Measurements from ENCODE around the gene MERTK.
"Not testable (repeated sequence)": the region's sequence is repeated elsewhere in the genome, so short reads cannot be mapped to it uniquely, and the experiment has no call there.

The MERTK gene

DNA sequence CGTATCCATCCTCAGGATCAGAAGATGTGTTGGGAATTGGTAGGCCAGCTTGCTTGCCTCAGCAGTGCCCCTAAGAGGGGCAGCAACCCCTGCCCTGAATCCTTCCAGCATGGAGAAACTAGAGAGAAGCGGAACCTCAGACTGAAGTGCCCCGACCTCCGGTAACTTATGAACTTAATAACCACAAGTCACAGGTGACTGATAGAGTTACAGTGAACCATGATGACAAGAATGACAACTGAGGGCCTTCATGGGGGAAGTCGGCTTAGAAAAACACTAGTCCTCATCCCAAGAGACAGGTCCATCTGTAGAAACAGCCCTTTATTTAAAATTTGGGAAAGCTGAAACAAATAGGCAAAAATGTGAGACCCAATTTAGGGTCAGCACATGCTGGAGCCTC lies 114.1 kb downstream of the MERTK start:
- no peak for DNase-seq (ENCODE audit: low read depth)

- no peak for DNase-seq (ENCODE audit: low read depth)
These were observed 120.4 kb downstream of the MERTK start for GRCh38 chr2:112018846-112019245.

DNA sequence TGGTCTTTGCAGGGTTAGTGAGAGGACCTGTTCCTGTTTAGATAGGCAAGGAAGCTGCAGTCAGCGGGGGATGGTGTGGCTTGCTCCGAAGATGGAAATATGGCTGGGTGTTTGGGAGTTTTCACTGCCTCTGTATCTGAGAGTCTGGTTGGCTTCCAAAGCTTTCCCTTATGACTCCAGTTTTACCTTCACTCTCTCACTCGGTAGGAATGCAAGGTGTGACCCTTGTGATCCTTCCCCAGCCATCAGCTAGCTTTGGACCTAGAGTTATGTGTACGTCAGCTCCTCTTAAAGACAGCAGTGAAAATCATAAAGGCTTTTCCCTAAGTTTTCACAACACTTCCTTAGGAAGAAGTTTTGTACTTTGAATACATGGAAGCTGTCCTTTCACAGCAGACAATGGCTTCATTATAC lies 121.2 kb downstream of the MERTK start:
- no peak for DNase-seq (ENCODE audit: low read depth)

- no peak for DNase-seq (ENCODE audit: low read depth)
These were observed 122.2 kb downstream of the MERTK start for GRCh38 chr2:112020561-112020960.

GRCh38 chr2:112021290-112021689 lies 122.9 kb downstream of the MERTK start:
- DNase-seq (ENCODE audit: low read depth) = no peak

DNA sequence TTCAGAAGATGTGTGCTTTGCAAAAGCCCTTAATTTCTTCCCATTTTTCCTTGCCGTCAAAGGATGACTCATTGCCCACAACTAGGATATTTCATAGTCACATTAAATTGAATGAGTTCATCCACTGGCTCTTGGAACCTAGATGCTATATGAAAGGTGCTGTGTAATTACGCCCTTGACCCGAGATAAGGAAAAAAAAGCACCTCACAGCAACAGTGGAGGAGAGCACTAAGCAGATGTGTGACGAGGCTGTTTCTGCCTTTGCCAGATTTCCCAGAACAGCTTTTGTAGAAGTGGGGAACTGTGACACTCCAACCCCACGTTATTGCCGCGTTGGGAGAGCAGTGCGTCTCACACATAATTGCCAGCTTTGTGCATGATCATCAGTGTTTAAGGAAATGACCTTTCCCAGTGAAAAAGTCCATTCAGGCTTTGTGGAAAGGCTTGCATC lies 123.4 kb downstream of the MERTK start:
- no peak for DNase-seq (ENCODE audit: low read depth)

DNA sequence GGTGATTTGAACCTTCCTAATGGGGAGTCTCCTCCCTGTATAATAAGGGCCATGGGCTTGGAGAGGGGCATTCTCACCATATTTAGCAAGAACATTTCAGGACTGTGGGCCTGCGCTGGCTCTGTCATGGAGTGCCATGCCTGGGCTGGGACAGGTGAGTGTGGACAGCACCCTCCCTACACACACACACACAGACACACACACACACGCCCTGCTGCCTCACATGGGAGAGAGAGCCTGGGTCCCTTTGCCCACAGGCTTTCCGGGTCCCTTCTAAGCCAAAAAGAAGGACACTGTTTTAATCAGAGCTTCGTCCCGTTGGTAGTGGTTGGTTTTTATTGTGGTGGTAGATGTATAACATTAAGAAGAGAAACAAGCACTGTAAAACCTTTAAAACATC lies 125.3 kb downstream of the MERTK start:
- no peak for DNase-seq (ENCODE audit: low read depth)

- DNase-seq (ENCODE audit: low read depth) = no peak
These were observed 125.8 kb downstream of the MERTK start for GRCh38 chr2:112024231-112024630.

DNA sequence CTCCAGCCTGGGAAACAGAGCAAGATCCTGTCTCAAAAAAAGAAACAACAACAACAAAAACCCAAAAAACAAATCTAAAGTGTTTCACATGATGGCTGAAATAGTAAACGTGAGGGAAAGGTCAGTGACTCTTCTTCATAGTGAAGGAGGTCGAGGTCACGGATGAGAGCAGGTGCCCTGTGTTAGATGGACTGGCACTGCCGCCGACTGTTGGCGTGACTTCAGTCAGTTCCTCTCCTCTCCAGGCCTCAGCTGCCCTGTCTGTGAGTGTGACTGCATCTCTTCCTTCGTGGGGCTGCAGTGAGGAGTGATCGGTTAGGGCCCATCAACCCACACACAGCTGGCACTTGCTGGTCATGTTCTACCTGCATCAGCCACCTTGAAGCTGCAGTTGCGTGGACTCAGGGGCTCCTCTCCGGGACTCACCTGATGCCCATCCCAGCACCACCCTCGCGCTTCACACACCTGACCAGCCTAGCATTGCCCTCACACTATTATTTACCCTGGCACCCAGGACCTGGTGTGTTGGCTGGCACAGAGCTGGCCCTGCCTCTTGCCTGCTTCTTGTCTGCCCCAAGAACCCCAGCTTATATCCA lies 126.6 kb downstream of the MERTK start:
- no peak for DNase-seq (ENCODE audit: low read depth)

GRCh38 chr2:112026509-112026908 lies 128.1 kb downstream of the MERTK start:
- no peak for DNase-seq (ENCODE audit: low read depth)

DNA sequence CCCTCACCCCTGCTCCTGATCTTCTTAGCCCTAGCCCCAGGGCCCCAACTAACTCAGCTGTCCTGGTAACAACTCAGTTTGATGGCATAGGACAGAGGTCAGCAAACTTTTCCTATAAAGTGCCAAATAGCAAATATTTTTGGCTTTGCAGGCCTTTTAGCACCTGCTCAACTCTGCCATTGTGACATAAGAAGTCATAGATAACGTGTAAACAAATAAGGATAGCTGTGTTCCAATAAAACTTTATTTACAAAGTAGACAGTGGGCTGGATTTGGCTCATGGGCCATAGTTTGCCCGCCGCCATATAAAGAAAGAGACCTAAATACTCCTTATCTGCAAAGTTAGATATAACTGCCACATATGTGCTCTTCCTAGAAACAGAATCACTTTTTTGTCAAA lies 129.4 kb downstream of the MERTK start:
- DNase-seq (ENCODE audit: low read depth) = no peak

GRCh38 chr2:112029164-112029563 lies 130.8 kb downstream of the MERTK start:
- no peak for DNase-seq (ENCODE audit: low read depth)

GRCh38 chr2:112031473-112032223 lies 133.2 kb downstream of the MERTK start:
- no peak for DNase-seq (ENCODE audit: low read depth)

- no peak for DNase-seq (ENCODE audit: low read depth)
These were observed 133.8 kb downstream of the MERTK start for GRCh38 chr2:112032224-112032586.

DNA sequence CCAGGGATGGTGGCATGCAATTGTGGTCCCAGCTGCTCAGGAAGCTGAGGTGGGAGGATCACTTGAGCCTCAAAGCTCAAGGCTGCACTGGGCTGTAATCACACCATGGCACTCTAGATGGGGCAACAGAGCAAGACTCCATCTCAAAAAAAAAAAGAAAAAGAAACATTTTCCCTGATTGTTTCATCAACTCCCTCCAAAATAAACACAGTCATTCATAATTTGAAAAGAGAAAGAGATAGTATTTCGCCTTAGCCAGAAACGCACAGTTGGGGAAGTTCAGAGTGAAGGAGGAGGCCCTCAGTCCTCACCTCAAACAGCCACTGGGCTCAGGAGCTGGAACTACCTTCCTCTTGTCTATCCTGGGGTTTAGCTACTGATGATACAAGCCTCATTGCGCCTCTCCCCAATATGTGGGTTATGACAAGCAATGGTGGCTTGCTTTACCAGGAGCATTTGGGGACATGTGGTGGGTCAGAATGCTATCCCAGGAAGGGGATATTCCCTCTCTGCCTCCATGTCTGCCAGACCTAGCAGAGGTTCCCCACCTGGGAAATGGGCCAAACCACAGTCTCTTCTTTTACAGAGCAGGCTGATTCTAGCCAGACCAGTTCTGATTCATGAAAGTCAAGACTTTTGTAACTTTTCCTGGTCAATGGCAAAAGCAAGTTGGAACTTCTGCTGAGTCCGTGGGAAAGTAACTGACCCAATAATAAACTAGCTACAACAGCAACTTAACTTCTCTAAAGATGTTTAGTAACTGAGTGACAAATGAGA lies 134.5 kb downstream of the MERTK start:
- DNase-seq (ENCODE audit: low read depth) = no peak

DNA sequence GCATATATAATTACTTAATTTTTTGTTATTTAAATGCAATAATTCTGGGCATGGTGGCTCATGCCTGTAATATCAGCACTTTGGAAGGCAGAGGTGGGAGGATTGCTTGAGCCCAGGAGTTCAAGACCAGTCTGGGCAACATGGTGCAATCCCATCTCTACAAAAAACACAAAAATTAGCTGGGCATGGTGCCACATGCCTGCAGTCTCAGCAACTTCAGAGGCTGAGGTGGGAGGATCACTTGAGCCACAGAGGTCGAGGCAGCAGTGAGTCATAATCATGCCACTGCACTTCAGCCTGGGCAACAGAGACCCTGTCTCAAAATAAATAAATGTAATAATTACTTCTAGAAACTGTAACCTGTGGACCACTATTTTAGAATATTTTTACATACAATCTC lies 135.2 kb downstream of the MERTK start:
- DNase-seq (ENCODE audit: low read depth) = no peak

DNA sequence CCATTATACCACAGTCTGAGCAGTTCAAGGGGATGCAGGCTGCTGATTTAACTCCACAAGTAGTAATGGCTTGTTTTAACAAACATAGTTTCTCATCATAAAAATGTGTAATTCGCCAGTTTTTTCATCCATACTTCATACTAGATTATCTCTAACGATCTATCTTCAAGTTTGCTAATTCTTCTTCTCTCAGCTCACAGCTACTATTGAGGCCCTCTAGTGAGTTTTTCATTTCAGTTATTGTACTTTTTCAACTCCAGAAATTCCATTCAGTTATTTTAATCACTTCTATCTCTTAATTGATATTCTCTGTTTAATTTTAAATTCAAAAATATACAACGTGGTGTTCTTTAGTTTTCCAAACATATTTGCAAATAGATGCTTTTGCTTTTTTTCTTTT lies 136.5 kb downstream of the MERTK start:
- DNase-seq (ENCODE audit: low read depth) = no peak

DNA sequence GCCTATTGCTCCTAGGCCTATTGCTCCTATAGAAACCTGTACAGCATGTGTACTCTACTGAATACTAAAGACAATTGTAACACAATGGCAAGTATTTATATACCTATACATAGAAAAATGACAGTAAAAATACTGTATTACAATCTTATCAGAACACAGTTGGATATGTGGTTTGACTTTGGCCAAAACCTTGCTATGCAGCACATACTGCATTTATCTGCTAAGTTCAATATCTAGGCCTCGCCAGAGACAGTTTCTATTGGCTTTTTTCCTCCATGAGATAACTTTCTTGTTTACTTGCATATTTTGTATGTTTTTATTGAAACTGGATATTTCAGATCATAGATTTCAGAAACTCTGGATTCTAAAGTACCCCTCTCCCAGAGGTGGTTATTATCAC lies 137.4 kb downstream of the MERTK start:
- DNase-seq (ENCODE audit: low read depth) = no peak

DNA sequence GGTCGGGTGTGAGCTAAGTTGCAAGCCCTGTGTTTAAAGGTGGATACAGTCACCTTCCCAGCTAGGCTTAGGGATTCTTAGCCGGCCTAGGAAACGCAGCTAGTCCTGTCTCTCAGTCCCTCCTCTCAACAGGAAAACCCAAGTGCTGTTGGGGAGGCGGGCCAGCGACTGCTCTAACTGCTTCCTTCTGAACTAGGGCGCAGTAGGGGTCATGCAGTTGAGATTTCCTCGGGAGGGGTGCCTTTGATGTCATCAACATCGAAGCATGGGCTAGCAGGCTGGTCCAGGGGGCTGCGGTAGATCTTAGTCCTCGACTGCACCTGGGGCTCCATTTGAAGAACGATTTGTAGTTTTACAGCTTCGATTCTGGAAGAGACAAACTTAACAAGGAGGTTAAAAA lies 141.1 kb downstream of the MERTK start:
- DNase-seq (ENCODE audit: low read depth) = not testable (repeated sequence)

DNA sequence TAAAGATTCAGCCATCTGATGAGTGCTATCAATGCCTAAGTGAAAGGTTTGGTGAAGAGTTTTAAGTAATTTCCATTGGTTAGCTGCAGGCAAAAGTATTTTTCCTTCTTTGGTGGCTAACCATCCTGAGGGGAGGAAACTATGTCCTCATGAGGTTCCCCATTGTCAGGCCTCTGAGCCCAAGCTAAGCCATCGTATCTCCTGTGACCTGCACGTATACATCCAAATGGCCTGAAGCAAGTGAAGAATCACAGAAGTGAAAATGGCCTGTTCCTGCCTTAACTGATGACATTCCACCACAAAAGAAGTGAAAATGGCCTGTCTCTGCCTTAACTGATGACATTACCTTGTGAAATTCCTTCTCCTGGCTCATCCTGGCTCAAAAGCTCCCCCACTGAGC lies 141.7 kb downstream of the MERTK start:
- DNase-seq (ENCODE audit: low read depth) = not testable (repeated sequence)

- DNase-seq (ENCODE audit: low read depth) = not testable (repeated sequence)
These were observed 143.1 kb downstream of the MERTK start for GRCh38 chr2:112041460-112041859.

DNA sequence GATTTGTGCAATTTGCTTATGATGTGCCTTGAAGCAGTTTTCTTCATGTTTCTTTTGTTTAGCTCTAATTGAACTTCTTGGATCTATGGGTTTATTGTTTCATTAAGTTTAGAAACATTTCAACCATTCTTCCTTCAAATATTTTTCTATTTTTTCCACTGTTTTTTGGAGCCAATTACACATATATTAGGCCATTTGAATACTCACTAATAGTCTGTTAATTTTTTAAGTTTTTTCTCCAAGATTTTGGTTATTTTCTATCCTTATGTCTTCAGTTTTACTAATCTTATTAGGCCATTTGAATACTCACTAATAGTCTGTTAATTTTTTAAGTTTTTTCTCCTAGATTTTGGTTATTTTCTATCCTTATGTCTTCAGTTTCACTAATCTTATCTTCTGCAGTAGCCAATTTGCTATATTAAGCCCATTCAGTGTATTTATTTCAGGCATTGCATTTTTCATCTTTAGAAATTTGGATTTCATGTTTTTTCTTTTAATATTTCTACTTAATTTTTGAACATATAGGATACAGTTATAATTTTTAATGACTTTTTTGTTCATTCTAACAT lies 147.1 kb downstream of the MERTK start:
- no peak for DNase-seq (ENCODE audit: low read depth)

- DNase-seq (ENCODE audit: low read depth) = no peak
These were observed 147.8 kb downstream of the MERTK start for GRCh38 chr2:112046231-112046630.

Data from activated gamma-delta T cell treated with anti-CD3 and anti-CD28 coated beads, Interleukin-2, amount 50 U/mL, for 16 hours (primary cell).